Motor neuron (in vitro differentiated cells): ENCODE measurements around the gene TEX22. TPM values are rescaled to one million over a fixed set of nuclear protein-coding genes. Genes with fewer than 3 reads are reported as not detected.

Experiments used
- ATAC-seq, 8 experiments: fragments of 200-7000 bp; cut with Tn5 transposase; replicated peaks in 6 of 8; 2 replicates each; pipeline ENCODE4 v1.8.0; 2021; ENCODE audit warnings: mild to moderate bottlenecking in 8 of 8, moderate library complexity in 8 of 8
- H3K27ac ChIP-seq, 2 donors: fragments of 250-450 bp; sonication (Bioruptor Pico); 2 replicates each; pipeline ENCODE4 v1.9.0; 2021; ENCODE audit warnings: antibody characterized with exemption in 2 of 2, mild to moderate bottlenecking in 2 of 2, moderate library complexity in 1 of 2
- H3K4me1 ChIP-seq, 2 donors: fragments of 250-450 bp; sonication (Bioruptor Pico); replicated peaks in 1 of 2; 2 replicates each; pipeline ENCODE4 v1.6.1; 2021; ENCODE audit warnings: antibody characterized with exemption in 2 of 2, mild to moderate bottlenecking in 2 of 2, moderate library complexity in 1 of 2
- H3K4me3 ChIP-seq, 5 donors: fragments of 250-450 bp; sonication (Bioruptor Pico); 2 replicates each; pipeline ENCODE4 v1.9.0; 2021; ENCODE audit warnings: antibody characterized with exemption in 5 of 5, mild to moderate bottlenecking in 5 of 5, moderate library complexity in 4 of 5
- WGBS, 10 experiments: fragments of 450-650 bp; shearing (Covaris generic); methylation state at CpG; one replicate each; pipeline ENCODE4 v1.0.0; 2022; 5-methylcytosine and 5-hydroxymethylcytosine counted together
- in situ Hi-C, 9 experiments: fragments of 400-800 bp; cut with MboI; loops; one replicate each; pipeline ENCODE4 v1.15.0; 2021; ENCODE audit warnings: low sequenced_read_pairs in 9 of 9, low pct_unique_long_range_greater_than_20kb in 2 of 9; ENCODE audit not compliant: unreplicated experiment in 9 of 9
- total RNA-seq, 8 experiments: library from RNA; unstranded; fragments of 300-600 nt; gene quantifications; 2 replicates each; pipeline versions ENCODE4 v1.2.3 to v1.2.4, GENCODE V29; 2022

TEX22 gene
- total RNA-seq, 8 experiments from 2014 or later, result 0.25 to 1.1 (median 0.88) TPM

DNA sequence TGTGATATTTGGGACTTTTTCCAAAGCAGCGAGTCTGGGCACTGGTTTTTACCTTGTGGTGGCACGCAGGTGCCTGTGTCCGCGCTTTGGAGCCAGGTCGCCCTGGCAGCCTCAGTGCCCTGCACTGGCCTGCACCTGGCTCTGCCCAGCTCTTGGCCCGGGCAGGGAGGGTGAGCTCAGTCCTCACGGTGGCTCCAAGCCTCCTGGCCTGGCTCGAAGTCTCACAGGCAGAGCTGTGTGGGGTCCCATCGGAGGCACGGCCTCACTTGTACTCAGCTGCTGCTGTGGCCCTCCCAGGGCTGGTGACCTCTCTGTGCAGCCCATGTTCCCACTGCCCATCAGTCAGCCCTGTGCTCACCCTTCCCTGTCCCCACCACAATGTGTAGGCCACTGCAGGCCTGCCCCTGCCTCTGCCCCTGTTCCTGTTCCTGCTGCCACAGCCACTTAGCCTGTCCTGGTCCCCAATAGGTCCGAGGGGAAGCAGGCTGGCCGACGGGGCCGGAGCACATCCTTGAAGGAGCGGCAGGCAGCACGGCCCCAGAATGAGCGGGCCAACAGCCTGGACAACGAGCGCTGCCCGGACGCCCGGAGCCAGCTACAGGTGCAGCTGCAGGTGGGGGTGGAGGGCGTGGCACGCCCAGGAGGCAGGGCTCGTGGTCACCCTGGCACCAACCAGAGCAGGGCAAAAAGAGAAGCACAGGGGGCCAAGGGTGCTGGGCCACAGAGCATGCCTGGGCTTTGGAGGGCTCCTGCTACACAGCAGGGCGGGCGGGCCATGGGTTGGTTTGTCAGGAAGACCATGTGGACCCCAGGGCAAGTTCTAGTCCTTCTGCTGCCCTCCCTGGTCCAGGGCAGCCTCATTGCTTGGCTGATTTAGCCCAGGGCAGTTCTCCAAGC, 16.6 kb upstream of the TEX22 start:
- H3K4me1 ChIP-seq, result no peaks in the 10 kb centered on the region
- H3K4me3 ChIP-seq, result no peak overlapping the region
- no peak for ATAC-seq
- in situ Hi-C loops, result no loop called here
- H3K27ac ChIP-seq, result no peak overlapping the region
- WGBS, 10 experiments, result 88 to 100% (median 95%) methylated on average over 1 to 12 of the region's 27 CpGs; no CpG with 5 or more reads in 5 of the 10 experiments

DNA sequence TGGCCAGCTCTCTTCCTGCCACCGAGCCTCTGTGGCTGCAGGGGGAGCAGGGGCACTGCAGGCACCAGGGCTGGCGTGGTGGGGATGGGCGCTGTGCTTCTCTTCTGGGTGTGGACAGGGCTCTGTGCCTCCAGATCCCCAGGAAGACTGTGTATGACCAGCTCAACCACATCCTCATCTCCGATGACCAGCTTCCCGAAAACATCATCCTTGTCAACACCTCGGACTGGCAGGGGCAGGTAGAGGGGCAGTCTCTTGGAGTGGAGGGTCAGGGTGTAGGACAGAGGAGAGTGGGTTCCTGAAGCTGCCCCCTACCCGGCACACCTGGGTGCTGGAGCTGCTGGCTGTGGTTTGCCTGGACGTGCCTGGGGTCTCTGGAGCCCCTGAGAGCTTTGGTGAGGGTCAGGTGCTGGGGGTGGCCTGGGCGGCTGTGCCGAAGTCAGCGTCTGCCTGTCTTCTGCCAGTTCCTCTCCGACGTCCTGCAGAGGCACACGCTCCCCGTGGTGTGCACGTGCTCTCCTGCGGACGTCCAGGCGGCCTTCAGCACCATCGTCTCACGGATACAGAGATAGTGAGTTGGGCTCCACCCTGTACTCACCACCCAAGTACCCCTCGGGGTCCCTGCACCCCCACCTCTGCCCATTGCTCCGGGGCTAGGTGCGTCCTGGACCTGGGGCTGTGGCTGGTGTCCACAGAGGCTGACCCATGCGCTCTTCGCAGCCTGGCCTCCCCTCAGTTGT, 15.8 kb upstream of the TEX22 start:
- 80 to 100% (median 90%) methylated on average over 2 to 11 of the region's 26 CpGs; no CpG with 5 or more reads in 5 of the 10 experiments for WGBS, 10 experiments
- Histone ChIP-seq H3K27ac (no peak overlapping the region), H3K4me3 (no peak overlapping the region), H3K4me1 (no peaks in the 10 kb centered on the region)
- no peak for ATAC-seq
- in situ Hi-C loops, result no loop called here

DNA sequence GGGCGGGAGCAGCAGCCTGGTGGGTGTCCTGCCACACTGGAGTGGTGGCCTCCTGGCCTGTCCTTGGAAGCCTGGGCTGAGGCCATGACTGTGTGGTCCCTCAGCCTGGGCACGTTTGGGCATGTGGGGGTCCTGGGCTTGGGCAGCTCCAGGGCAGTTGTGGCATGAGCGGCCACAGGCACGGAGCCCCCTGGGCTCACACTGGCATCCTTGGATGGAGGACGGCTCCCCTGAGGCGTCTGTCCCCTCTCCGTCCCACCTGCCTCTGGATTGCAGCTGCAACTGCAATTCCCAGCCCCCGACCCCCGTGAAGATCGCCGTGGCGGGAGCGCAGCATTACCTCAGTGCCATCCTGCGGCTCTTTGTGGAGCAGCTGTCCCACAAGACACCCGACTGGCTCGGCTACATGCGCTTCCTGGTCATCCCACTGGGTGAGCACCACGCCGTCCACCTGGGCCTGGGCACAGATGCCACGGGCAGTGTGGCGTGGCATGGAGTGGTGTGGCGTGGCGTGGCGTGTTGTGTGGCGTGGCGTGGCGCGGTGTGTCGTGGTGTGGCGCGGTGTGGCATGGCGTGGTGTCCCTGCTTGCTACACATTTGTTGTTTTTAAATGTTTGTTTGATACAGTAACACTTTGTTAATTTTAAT, 15.1 kb upstream of the TEX22 start:
- H3K27ac ChIP-seq, result no peak overlapping the region
- WGBS, 10 experiments, result 90 to 100% (median 100%) methylated on average over 1 to 17 of the region's 32 CpGs; no CpG with 5 or more reads in 6 of the 10 experiments
- no peaks in the 10 kb centered on the region for H3K4me1 ChIP-seq
- H3K4me3 ChIP-seq, result no peak overlapping the region
- no peak for ATAC-seq
- in situ Hi-C loops, result no loop called here

DNA sequence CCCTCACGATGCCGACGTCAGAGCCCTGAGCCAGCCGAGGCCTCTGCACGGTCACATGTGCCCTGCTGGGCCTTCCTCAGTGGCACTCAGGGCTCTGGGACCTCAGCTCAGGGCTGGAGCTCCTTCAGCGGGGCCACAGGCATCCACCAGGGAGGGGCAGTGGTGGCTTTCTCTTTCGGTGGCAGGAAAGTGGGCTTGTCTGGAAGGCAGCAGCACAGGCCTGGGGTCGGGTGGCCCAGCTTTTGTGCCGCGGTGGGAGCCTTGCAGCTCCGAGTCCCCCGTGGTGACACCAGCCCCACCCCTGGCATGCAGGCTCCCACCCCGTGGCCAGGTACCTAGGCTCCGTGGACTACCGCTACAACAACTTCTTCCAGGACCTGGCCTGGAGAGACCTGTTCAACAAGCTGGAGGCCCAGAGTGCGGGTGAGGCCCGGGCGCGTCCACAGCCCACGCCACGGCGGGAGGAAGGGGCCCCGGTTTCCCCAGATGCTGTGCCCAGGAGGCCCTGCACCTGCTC, 14.2 kb upstream of the TEX22 start:
- ATAC-seq, result no peak
- Histone ChIP-seq H3K4me1 (no peaks in the 10 kb centered on the region), H3K27ac (no peak overlapping the region), H3K4me3 (no peak overlapping the region)
- in situ Hi-C loops, result no loop called here
- WGBS, 10 experiments, result 98 to 100% (median 100%) methylated on average over 1 to 7 of the region's 23 CpGs; no CpG with 5 or more reads in 7 of the 10 experiments

DNA sequence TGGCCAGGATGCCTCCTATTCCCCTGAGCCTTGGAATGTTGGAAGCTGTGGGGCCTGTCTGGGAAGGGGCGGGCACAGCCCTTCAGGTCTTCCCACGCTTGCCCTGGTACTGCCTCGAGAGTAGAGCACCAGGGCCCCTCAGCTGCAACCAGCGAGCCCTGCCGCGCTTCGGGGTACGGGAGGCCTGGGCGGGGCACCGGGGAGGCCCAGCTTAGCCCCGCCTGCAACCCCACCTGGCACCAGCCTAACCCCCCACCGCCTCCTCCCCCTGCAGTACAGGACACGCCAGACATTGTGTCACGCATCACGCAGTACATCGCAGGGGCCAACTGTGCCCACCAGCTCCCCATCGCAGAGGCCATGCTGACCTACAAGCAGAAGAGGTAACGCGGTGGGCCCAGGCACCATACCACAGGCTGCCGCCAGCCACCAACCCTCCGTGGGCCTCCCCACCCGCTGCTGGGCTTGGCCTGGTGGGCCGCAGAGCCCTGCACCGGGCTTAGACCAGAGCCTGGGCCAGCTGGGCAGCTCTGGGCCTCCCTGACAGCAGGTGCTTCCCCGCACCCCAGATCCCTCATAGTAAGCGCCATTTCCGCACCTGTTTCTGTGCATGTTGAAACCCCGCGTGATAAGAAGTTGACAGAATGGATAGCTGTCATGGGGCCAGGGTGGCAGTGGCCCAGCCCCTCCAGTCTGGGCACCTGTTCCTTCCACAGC, 13.6 kb upstream of the TEX22 start:
- no peak for ATAC-seq
- 94 to 100% methylated on average over 3 of the region's 29 CpGs; no CpG with 5 or more reads in 8 of the 10 experiments for WGBS, 10 experiments
- Histone ChIP-seq H3K4me3 (no peak overlapping the region), H3K4me1 (no peaks in the 10 kb centered on the region), H3K27ac (no peak overlapping the region)
- in situ Hi-C loops, result no loop called here

DNA sequence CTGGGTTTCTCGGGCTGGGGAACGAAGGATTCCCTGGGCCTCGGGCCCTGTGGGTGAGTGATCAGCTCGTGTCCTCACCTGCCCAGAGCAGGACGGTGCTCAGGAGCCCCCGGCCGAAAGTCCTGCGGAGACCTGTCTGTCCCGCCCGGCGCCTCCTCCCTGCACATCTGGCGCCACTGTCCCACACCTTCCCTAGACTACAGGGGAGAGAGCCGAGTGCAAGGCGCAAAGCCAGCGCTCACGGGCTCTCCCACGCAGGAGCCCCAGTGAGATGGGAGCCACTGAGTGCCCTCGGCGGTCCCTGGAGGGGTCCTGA, 13.1 kb upstream of the TEX22 start:
- 84 to 100% (median 89%) methylated on average over 3 to 8 of the region's 19 CpGs; no CpG with 5 or more reads in 6 of the 10 experiments for WGBS, 10 experiments
- in situ Hi-C loops, result no loop called here
- ATAC-seq, result no peak

DNA sequence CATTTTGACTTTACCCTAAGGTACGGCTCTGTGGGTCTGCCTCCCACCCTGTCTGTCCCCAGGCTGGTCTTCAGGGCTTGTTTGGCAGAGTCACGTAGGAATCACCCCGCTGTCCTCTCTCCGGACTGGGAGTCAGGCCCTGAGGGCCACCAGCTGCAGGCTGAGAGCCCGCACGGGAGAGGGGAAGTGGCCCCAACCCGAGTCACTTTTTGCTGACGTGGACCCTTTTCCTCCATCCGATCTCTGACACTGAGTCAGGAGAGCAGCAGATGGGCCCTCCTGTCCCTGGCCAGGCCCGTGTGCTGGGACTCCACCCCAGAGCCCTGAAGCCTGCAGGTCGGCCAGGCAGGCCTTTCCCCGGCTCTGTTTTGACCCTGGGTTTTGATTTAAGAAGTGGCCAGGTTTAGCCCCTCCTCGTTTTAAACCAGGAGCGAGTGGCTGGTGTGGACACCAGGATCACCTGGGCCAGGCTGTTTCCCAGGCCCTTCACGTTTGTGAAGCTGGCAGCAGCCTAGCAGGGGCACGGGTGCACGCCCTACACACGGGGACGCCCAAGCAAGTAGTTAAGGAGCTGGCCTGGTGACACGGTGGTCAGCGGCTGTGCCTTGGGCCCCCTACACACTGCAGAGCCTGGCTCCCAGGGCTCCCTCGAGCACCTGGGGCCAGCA, 12.5 kb upstream of the TEX22 start:
- in situ Hi-C loops, result no loop called here
- Histone ChIP-seq H3K4me1 (no peaks in the 10 kb centered on the region), H3K4me3 (no peak overlapping the region), H3K27ac (no peak overlapping the region)
- WGBS, 10 experiments, result 82 to 100% (median 94%) methylated on average over 1 to 7 of the region's 22 CpGs; no CpG with 5 or more reads in 2 of the 10 experiments
- no peak for ATAC-seq

More for the DNA sequence above, 13.1 kb upstream of the TEX22 start:
- H3K27ac ChIP-seq, result no peak overlapping the region
- H3K4me3 ChIP-seq, result no peak overlapping the region
- H3K4me1 ChIP-seq, result no peaks in the 10 kb centered on the region

DNA sequence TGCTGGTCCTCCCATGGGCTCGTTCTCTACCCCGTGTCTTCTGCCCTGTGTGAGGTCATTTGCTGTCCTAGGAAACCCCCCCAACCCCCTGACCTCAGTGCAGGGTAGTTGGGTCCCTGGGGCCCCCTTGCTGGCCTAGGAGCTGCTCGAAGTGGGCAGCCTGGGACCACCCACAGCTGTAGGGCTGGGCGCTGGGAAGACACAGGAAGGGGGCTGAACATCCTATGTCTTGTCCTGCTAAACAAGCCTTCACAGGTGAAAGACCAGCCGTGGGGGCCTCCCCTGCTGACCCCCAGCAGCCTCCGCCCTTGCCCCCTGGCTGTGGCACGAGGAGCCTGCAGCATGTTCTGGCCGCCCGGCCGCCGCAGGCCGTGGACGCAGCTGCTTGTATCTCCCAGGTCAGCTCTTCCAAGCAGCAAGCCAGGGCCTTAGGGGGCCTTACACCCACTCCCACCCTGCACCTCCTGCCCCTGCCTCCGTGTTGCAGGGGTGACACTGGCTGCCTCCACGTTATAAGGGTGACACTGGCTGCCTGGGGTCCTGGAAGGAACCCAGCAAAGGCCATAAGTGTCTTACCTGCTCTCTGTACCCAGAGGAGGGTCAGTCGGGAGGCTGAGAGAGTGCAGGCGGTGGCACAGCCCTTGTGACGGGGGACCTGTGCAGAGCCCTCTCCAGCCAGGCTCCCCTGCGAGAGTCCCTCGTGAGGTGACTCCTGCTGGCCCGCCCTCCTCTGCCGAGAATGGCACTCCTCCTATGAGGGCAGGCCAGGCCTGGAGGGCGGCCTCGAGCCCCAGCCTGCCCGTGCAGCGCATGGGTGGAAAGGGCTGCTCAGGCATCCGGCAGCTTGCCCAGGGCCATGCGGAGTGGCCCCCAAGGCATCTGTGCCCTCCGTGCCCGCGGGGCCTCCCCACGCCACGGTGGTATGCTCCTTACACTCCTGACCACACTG, 11.5 kb upstream of the TEX22 start:
- 90 to 98% (median 91%) methylated on average over 2 to 8 of the region's 33 CpGs; no CpG with 5 or more reads in 7 of the 10 experiments for WGBS, 10 experiments
- no peak for ATAC-seq
- no peak overlapping the region for H3K27ac ChIP-seq
- no peaks in the 10 kb centered on the region for H3K4me1 ChIP-seq
- H3K4me3 ChIP-seq, result no peak overlapping the region
- in situ Hi-C loops, result no loop called here

DNA sequence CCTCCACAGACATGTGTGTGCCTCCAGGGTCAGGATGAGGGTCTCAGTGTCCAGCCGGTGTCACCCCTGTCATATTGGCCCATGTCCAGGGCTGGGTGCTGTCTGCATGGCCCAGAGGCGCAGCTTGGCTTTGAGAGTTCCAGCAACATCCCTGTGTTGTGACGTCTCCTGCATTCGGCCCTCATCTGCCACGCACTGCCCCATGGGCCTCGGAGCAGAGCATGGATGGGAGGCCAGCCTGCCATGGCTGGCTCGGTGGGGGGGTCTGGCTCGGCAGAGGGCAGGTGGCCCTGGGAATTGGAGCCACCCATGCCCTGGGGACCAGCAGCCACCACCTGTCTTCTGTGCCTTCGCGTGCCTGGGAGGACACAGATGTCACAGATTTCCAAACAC, 10.8 kb upstream of the TEX22 start:
- in situ Hi-C loops, result no loop called here
- H3K27ac ChIP-seq, result no peak overlapping the region
- ATAC-seq, result no peak
- H3K4me1 ChIP-seq, result no peaks in the 10 kb centered on the region
- H3K4me3 ChIP-seq, result no peak overlapping the region
- WGBS, 10 experiments, result 87% methylated on average over 3 of the region's 10 CpGs; no CpG with 5 or more reads in 9 of the 10 experiments

DNA sequence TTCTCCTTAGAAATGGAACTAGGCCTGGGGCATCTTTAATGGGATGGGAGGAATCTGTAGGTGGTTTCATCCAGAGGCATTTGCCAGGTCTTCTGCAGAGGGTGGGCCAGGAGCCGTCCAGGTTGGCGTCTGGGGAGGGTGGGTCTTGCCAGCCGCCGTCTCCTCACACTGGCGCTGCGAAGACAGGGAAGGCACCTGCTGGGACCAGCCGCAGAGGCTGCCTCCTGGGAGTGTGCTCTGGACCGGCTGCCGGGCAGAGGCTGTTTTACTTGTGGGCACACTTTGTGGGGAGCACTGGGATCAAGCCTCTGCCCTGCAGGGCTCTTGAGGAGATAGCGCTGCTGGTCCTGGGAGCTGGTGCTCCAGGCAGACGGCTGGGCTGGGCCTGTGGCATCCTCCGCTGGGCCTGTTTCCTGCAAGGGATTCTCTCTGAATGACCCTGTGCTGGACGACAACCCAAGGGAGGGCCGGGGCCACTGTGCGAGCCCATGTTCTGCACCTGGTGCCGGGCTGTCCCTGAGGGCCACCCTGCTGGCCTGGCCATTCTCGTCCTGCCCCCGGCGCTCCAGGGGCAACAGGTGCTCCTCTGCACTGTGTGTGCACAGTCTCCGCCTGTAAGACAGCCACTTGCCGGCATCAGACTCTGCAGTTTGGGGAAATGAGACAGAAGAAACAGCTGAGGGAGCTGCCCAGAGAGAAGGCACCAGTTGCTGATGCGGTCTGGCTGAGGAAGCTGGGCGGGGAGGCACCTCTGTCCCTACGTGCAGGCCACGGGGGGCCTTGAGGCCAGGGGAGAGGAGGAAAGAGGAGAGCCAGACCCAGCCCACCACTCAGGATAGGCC, 10.0 kb upstream of the TEX22 start:
- Histone ChIP-seq H3K4me1 (no peaks in the 10 kb centered on the region), H3K4me3 (no peak overlapping the region), H3K27ac (no peak overlapping the region)
- WGBS, 10 experiments, result 82 to 100% (median 88%) methylated on average over 1 to 11 of the region's 25 CpGs; no CpG with 5 or more reads in 5 of the 10 experiments
- ATAC-seq, result peak in 1 of 8 experiments; percentile 13
- in situ Hi-C loops, result no loop called here

DNA sequence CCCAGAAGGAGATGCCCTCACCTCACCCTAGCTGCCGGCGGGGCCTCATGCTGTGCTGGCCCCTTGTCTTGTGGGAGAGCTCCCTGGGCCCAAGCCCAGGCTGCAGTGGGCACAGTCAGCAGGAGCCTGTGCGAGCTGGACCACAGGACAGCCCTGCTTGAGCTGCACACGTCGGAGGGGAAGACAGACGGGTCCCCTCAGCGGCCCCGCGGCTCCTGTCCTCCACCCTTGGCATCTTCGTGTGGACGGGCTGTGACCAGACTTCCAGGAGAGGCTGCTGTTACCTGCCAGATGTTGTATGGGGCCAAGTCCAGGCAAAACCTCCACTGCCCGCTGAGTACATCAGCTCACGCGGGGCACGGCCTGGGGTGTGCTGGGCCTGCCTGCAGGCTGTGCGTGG, 9.4 kb upstream of the TEX22 start:
- in situ Hi-C loops, result no loop called here
- peak in 1 of 8 experiments; percentile 17 for ATAC-seq
- 80 to 100% methylated on average over 1 to 4 of the region's 16 CpGs; no CpG with 5 or more reads in 8 of the 10 experiments for WGBS, 10 experiments
- H3K4me3 ChIP-seq, result no peak overlapping the region
- no peaks in the 10 kb centered on the region for H3K4me1 ChIP-seq
- no peak overlapping the region for H3K27ac ChIP-seq
